OCI-LY1 (cell line): ENCODE results near the gene DENND5B.
"Not testable (repeated sequence)": the region's sequence is repeated elsewhere in the genome, so short reads cannot be mapped to it uniquely, and the experiment has no call there.

Experiments used
- H2AFZ ChIP-seq: fragments of 200-600 bp; sonication (generic), shearing (Covaris generic); 2 replicates; pipeline ENCODE4 v1.6.0; 2014; ENCODE audit warnings: antibody characterized with exemption, mild to moderate bottlenecking, low read length
- H3F3A ChIP-seq: fragments of 200-600 bp; sonication (generic), shearing (Covaris generic); 2 replicates; pipeline ENCODE4 v1.6.0; 2014; ENCODE audit warnings: mild to moderate bottlenecking, antibody characterized with exemption, low read length, moderate library complexity; ENCODE audit not compliant: insufficient read depth
- H3K27ac ChIP-seq: fragments of 200-600 bp; sonication (generic); 2 replicates; pipeline ENCODE4 v1.5.1; 2014; ENCODE audit warnings: low read length, mixed run types, mild to moderate bottlenecking, low read depth; ENCODE audit not compliant: poor library complexity, severe bottlenecking
- H3K27me3 ChIP-seq: fragments of 200-600 bp; sonication (generic); 2 replicates; pipeline ENCODE4 v1.6.0; 2014; ENCODE audit warnings: antibody characterized with exemption, mild to moderate bottlenecking, low read length, moderate library complexity; ENCODE audit not compliant: insufficient read depth
- H3K36me3 ChIP-seq: fragments of 200-600 bp; sonication (generic); 2 replicates; pipeline ENCODE4 v1.6.1; 2014; ENCODE audit warnings: mild to moderate bottlenecking, antibody characterized with exemption, low read length, moderate library complexity, mixed read lengths; ENCODE audit not compliant: insufficient read depth
- H3K4me1 ChIP-seq: fragments of 200-600 bp; sonication (generic); 2 replicates; pipeline ENCODE4 v1.5.1; 2014; ENCODE audit warnings: mild to moderate bottlenecking, low read length, moderate library complexity; ENCODE audit not compliant: insufficient read depth, severe bottlenecking
- H3K4me2 ChIP-seq: fragments of 200-600 bp; sonication (generic), shearing (Covaris generic); 2 replicates; pipeline ENCODE4 v1.6.1; 2014; ENCODE audit warnings: low read length
- H3K4me3 ChIP-seq: fragments of 200-600 bp; sonication (generic); 2 replicates; pipeline ENCODE4 v1.5.1; 2014; ENCODE audit warnings: low read length, low read depth, mild to moderate bottlenecking, mixed read lengths; ENCODE audit not compliant: poor library complexity, severe bottlenecking
- H3K79me2 ChIP-seq: fragments of 200-600 bp; shearing (Covaris generic); 2 replicates; pipeline ENCODE4 v1.6.1; 2016; ENCODE audit warnings: mixed run types, low read length, mixed read lengths; ENCODE audit not compliant: insufficient read depth
- H3K9ac ChIP-seq: fragments of 200-600 bp; sonication (generic), shearing (Covaris generic); 2 replicates; pipeline ENCODE4 v1.6.1; 2014; ENCODE audit warnings: mild to moderate bottlenecking, low read length, mixed read lengths
- H3K9me2 ChIP-seq: fragments of 200-600 bp; sonication (generic), shearing (Covaris generic); 2 replicates; pipeline ENCODE4 v1.6.1; 2014; ENCODE audit warnings: low read depth, mild to moderate bottlenecking, low read length, mixed read lengths
- H3K9me3 ChIP-seq: fragments of 200-600 bp; shearing (Covaris generic); 2 replicates; pipeline ENCODE4 v1.6.1; 2014; ENCODE audit warnings: low read length, mixed read lengths
- H4K20me1 ChIP-seq: fragments of 200-600 bp; sonication (generic), shearing (Covaris generic); 2 replicates; pipeline ENCODE4 v1.6.0; 2016; ENCODE audit warnings: mild to moderate bottlenecking, low read length; ENCODE audit not compliant: insufficient read depth
- EZH2 ChIP-seq: fragments of 200-600 bp; sonication (generic), shearing (Covaris generic); IDR thresholded peaks from 2 replicates; pipeline ENCODE4 v1.8.0; 2017; ENCODE audit warnings: borderline replicate concordance, mixed run types, mild to moderate bottlenecking, antibody characterized with exemption, low read length, moderate library complexity, mixed read lengths
- TF ChIP-seq, protein P1 (sequence below): fragments of 200-600 bp; sonication (generic), shearing (Covaris generic); IDR thresholded peaks from 2 replicates; pipeline ENCODE4 v1.5.1; 2017; ENCODE audit warnings: mild to moderate bottlenecking, antibody characterized with exemption, low read length, moderate library complexity, mixed read lengths

Gene DENND5B

GRCh38 chr12:31478425-31478824 lies 112.5 kb downstream of the DENND5B start:
- Histone ChIP-seq H2AFZ (no peak overlapping the region), H3K79me2 (no peaks in the 10 kb centered on the region), H3K9me3 (no peaks in the 10 kb centered on the region), H3K9ac (no peak overlapping the region), H3K36me3 (peaks cover 12% of the 10 kb centered on the region; the same call in 1 of the 2 replicates), H3K4me1 (peaks cover 31% of the 10 kb centered on the region), H3K27ac (no peak overlapping the region), H3K4me3 (no peak overlapping the region), H4K20me1 (no peaks in the 10 kb centered on the region), H3K9me2 (no peaks in the 10 kb centered on the region), H3K4me2 (no peak overlapping the region), H3K27me3 (no peaks in the 10 kb centered on the region), H3F3A (no peaks in the 10 kb centered on the region)
- TF ChIP-seq, protein P1, sequence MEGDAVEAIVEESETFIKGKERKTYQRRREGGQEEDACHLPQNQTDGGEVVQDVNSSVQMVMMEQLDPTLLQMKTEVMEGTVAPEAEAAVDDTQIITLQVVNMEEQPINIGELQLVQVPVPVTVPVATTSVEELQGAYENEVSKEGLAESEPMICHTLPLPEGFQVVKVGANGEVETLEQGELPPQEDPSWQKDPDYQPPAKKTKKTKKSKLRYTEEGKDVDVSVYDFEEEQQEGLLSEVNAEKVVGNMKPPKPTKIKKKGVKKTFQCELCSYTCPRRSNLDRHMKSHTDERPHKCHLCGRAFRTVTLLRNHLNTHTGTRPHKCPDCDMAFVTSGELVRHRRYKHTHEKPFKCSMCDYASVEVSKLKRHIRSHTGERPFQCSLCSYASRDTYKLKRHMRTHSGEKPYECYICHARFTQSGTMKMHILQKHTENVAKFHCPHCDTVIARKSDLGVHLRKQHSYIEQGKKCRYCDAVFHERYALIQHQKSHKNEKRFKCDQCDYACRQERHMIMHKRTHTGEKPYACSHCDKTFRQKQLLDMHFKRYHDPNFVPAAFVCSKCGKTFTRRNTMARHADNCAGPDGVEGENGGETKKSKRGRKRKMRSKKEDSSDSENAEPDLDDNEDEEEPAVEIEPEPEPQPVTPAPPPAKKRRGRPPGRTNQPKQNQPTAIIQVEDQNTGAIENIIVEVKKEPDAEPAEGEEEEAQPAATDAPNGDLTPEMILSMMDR, result no peak
- TF ChIP-seq EZH2, result no peak

DNA sequence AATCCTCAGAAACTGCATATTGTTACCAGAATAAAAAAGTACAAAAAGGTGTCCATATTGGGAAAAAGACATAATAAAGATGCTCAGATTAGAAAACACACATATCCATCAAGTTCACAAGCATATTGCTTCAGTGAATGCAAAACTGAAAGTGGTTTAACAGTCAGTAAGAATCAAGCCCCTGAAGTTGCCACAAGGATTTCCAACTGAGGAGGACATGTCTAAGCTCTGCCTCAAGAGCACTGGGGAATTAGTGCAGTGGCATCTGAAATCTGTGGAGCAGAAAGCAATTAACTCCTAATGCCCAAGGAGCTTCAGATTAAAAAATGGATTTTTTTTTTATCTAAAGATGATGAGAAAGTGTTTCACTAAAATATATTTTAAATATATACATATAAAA lies 113.2 kb downstream of the DENND5B start:
- Histone ChIP-seq H4K20me1 (no peaks in the 10 kb centered on the region), H3K27me3 (no peaks in the 10 kb centered on the region), H3F3A (no peaks in the 10 kb centered on the region), H3K4me2 (no peak overlapping the region), H3K36me3 (peaks cover 12% of the 10 kb centered on the region; the same call in 1 of the 2 replicates), H3K4me3 (no peak overlapping the region), H3K4me1 (peaks cover 31% of the 10 kb centered on the region), H3K79me2 (no peaks in the 10 kb centered on the region), H2AFZ (no peak overlapping the region), H3K9me3 (no peaks in the 10 kb centered on the region), H3K9ac (no peak overlapping the region), H3K9me2 (no peaks in the 10 kb centered on the region), H3K27ac (no peak overlapping the region)
- no peak for TF ChIP-seq EZH2

DNA sequence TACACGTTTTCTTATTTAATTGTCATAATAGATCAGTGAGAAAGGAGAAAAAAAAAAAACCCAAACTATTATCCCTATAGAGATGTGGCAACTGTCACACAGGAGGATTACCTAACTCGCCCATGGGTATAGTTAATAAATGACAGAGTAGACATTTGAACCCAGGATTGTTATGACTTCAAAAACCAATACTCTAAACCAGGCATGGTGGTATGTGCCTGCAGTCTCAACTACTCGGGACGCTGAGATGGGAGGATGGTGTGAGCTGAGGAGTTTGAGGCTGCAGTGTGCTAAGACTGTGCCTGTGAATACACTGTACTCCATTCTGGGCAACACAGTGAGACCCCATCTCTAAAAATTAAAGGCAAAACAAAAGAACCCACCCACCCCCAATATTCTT lies 114.5 kb downstream of the DENND5B start:
- Histone ChIP-seq H3K27me3 (no peaks in the 10 kb centered on the region), H3K27ac (no peak overlapping the region), H3K4me1 (peaks cover 31% of the 10 kb centered on the region), H3K36me3 (peaks cover 12% of the 10 kb centered on the region; the same call in 1 of the 2 replicates), H3K4me2 (no peak overlapping the region), H3F3A (no peaks in the 10 kb centered on the region), H3K9ac (no peak overlapping the region), H2AFZ (no peak overlapping the region), H3K79me2 (no peaks in the 10 kb centered on the region), H3K9me3 (no peaks in the 10 kb centered on the region), H4K20me1 (no peaks in the 10 kb centered on the region), H3K9me2 (no peaks in the 10 kb centered on the region), H3K4me3 (no peak overlapping the region)
- TF ChIP-seq, protein P1, result no peak
- no peak for TF ChIP-seq EZH2

DNA sequence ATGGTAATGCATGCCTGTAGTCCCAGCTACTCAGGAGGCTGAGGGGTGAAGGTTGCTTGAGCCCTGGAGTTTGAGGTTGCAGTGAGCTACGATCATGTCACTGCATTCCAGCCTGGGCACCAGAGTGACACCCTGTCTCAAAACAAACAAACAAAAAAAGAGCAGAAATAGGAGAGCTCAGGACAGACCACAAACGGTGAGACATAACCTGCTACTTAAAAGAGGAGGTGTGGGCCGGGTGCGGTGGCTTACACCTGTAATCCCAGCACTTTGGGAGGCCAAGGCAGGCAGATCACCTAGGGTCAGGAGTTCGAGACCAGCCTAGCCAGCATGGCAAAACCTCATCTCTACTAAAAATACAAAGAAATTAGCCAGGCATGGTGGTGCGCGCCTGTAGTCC lies 115.3 kb downstream of the DENND5B start:
- H3K9ac ChIP-seq, H3K27me3 ChIP-seq, H3K9me3 ChIP-seq, H4K20me1 ChIP-seq, H2AFZ ChIP-seq, H3K4me3 ChIP-seq, H3K27ac ChIP-seq, H3K9me2 ChIP-seq, H3K4me2 ChIP-seq, H3F3A ChIP-seq, H3K79me2 ChIP-seq: not testable (repeated sequence)
- peaks cover 31% of the 10 kb centered on the region for H3K4me1 ChIP-seq
- H3K36me3 ChIP-seq, result peaks cover 12% of the 10 kb centered on the region; the same call in 1 of the 2 replicates
